Measurements from ENCODE around the gene C6orf47. TPM values are rescaled to one million over a fixed set of nuclear protein-coding genes. Genes with fewer than 3 reads are reported as not detected.

The C6orf47 gene
- total RNA-seq, 4 donors from 2014 or later, result 6.2 to 31.9 (median 24.6) TPM

- H3K4me1 ChIP-seq, result no peaks in the 10 kb centered on the region
- H3K27ac ChIP-seq, result no peak overlapping the region
- intact Hi-C loops (cut with DNase I; ENCODE audit: low total_unique reads), result no loop called here
- H3K9me3 ChIP-seq, result no peaks in the 10 kb centered on the region
- no peaks in the 10 kb centered on the region for H3K27me3 ChIP-seq
- no peak for TF ChIP-seq POLR2A (IDR thresholded peaks at IDR 0.05)
- no peak for TF ChIP-seq CTCF (IDR thresholded peaks at IDR 0.05)
- H3K4me3 ChIP-seq, result no peak overlapping the region
- H3K36me3 ChIP-seq, result no peaks in the 10 kb centered on the region
- no peak for DNase-seq
These were observed 16.6 kb downstream of the C6orf47 start for GRCh38 chr6:31643818-31644454.

DNA sequence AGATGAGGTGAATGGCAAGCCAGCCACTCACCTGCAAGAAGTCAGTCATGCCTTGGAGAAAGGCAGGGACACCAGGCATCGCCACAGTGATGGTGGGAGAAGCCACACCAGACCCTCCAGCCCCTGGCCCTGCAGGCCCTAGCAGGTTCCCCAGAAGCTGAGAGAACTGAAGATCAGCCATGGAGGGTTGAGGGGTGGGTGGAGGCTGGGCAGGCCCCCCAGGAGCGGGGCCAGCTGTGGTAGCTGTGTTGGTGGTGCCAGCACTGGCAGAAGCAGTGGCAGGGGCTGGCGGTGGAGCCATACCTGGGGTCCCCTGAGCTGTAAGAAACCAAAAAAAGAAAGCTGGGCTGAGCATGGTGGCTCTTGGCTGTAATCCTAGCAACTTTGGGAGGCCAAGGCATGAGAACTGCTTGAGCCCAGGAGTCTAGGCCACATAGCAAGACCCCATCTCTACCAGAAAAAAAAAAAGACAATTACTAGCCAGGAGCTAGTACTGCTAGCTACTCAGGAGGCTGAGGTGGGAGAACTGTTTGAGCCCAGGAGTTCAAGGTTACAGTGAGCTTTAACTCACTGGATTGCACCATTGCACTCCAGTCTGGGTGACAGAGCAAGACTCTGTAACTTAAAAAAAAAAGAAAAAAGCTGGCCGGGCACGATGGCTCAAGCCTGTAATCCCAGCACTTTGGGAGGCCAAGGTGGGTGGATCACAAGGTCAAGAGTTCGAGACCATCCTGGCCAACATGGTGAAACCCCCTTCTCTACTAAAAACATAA lies 17.6 kb downstream of the C6orf47 start:
- Histone ChIP-seq H3K27me3 (no peaks in the 10 kb centered on the region), H3K9me3 (no peaks in the 10 kb centered on the region), H3K27ac (no peak overlapping the region), H3K4me1 (no peaks in the 10 kb centered on the region), H3K4me3 (no peak overlapping the region), H3K36me3 (no peaks in the 10 kb centered on the region)
- TF ChIP-seq POLR2A (IDR thresholded peaks at IDR 0.05) (no peak), CTCF (IDR thresholded peaks at IDR 0.05) (no peak)
- DNase-seq, result no peak
- intact Hi-C loops (cut with DNase I; ENCODE audit: low total_unique reads), result no loop called here

DNA sequence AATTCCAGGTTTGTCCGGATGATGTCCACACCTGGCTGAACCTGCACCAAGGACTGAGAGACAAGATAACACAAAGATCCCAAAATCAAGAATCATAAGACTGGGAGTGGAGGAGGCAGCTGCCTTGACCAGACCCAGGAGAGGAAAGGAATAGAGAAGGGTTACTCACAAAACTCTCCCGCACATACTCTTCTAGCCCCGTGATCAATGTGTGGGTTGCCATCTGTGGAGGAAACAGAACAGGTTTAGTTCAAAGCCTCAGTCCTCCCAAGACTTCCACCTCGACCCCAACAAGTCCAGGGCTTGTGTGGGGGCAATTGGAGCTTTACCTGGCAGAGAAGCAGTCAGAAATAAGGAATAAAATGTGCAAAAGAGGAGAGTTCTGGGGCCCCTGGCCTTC lies 19.2 kb downstream of the C6orf47 start:
- intact Hi-C loops (cut with DNase I; ENCODE audit: low total_unique reads), result no loop called here
- no peaks in the 10 kb centered on the region for H3K36me3 ChIP-seq
- no peak for TF ChIP-seq CTCF (IDR thresholded peaks at IDR 0.05)
- no peak for TF ChIP-seq POLR2A (IDR thresholded peaks at IDR 0.05)

GRCh38 chr6:31640612-31641011 lies 20.0 kb downstream of the C6orf47 start:
- Histone ChIP-seq H3K4me3 (no peak overlapping the region), H3K27me3 (no peaks in the 10 kb centered on the region), H3K36me3 (no peaks in the 10 kb centered on the region), H3K9me3 (no peaks in the 10 kb centered on the region), H3K4me1 (no peaks in the 10 kb centered on the region), H3K27ac (no peak overlapping the region)
- TF ChIP-seq CTCF (IDR thresholded peaks at IDR 0.05) (no peak), POLR2A (IDR thresholded peaks at IDR 0.05) (no peak)
- intact Hi-C loops (cut with DNase I; ENCODE audit: low total_unique reads), result no loop called here
- DNase-seq, result no peak

More for the DNA sequence above, 19.2 kb downstream of the C6orf47 start:
- DNase-seq, result no peak
- Histone ChIP-seq H3K4me3 (no peak overlapping the region), H3K9me3 (no peaks in the 10 kb centered on the region), H3K27ac (no peak overlapping the region), H3K4me1 (no peaks in the 10 kb centered on the region), H3K27me3 (no peaks in the 10 kb centered on the region)

- intact Hi-C loops (cut with DNase I; ENCODE audit: low total_unique reads), result no loop called here
- no peak for TF ChIP-seq POLR2A (IDR thresholded peaks at IDR 0.05)
- TF ChIP-seq CTCF (IDR thresholded peaks at IDR 0.05), result no peak
- Histone ChIP-seq H3K27me3 (no peaks in the 10 kb centered on the region), H3K27ac (no peak overlapping the region), H3K36me3 (no peaks in the 10 kb centered on the region), H3K4me3 (no peak overlapping the region), H3K4me1 (no peaks in the 10 kb centered on the region), H3K9me3 (no peaks in the 10 kb centered on the region)
- DNase-seq, result no peak
These were observed 21.1 kb downstream of the C6orf47 start for GRCh38 chr6:31639449-31639861.

All from uterus (tissue), 4 donors.